ENCODE results near the gene DIAPH1.

The DIAPH1 gene

GRCh38 chr5:141484641-141485311 is 134.0 kb downstream of the DIAPH1 start, which contains the start of gene PCDHGC4:
TSS of gene PCDHGC4 (plus strand) at chr5:141485030. CDS start at chr5:141485174, 144 bp downstream.
- H3K4me3 ChIP-seq (ENCODE audit: low read depth, low read length), result no peak within 1 kb of the TSS
- no peak for TF ChIP-seq POLR2A (IDR thresholded peaks at IDR 0.05; ENCODE audit: extremely low read depth, insufficient read length)
- TF ChIP-seq MAX (IDR thresholded peaks at IDR 0.05; ENCODE audit: low read depth, low read length), result no peak
- no peak for TF ChIP-seq MYC (IDR thresholded peaks at IDR 0.05; ENCODE audit: low read depth, low read length)
- TF ChIP-seq CTCF (IDR thresholded peaks at IDR 0.05; ENCODE audit: low read depth, low read length), result no peak
- no peak for DNase-seq (ENCODE audit: low read depth)

GRCh38 chr5:141484310-141484640 is 134.5 kb downstream of the DIAPH1 start:
- no peak overlapping the region for H3K4me3 ChIP-seq (ENCODE audit: low read depth, low read length)
- DNase-seq (ENCODE audit: low read depth), result no peak

GRCh38 chr5:141483902-141484301 is 134.9 kb downstream of the DIAPH1 start:
- no peak for TF ChIP-seq MYC (IDR thresholded peaks at IDR 0.05; ENCODE audit: low read depth, low read length)
- no peak for TF ChIP-seq CTCF (IDR thresholded peaks at IDR 0.05; ENCODE audit: low read depth, low read length)
- no peak for TF ChIP-seq MAX (IDR thresholded peaks at IDR 0.05; ENCODE audit: low read depth, low read length)
- TF ChIP-seq POLR2A (IDR thresholded peaks at IDR 0.05; ENCODE audit: extremely low read depth, insufficient read length), result no peak
- H3K4me3 ChIP-seq (ENCODE audit: low read depth, low read length), result no peak overlapping the region
- DNase-seq (ENCODE audit: low read depth), result no peak

More at GRCh38 chr5:141484310-141484640, 134.5 kb downstream of the DIAPH1 start:
- TF ChIP-seq MAX (IDR thresholded peaks at IDR 0.05; ENCODE audit: low read depth, low read length) (no peak), POLR2A (IDR thresholded peaks at IDR 0.05; ENCODE audit: extremely low read depth, insufficient read length) (no peak), MYC (IDR thresholded peaks at IDR 0.05; ENCODE audit: low read depth, low read length) (no peak), CTCF (IDR thresholded peaks at IDR 0.05; ENCODE audit: low read depth, low read length) (no peak)

- peak; percentile 66 for DNase-seq (ENCODE audit: low read depth)
These were observed 139.0 kb downstream of the DIAPH1 start for GRCh38 chr5:141479776-141480175.

GRCh38 chr5:141478321-141478945 is 140.4 kb downstream of the DIAPH1 start:
- TF ChIP-seq POLR2A (IDR thresholded peaks at IDR 0.05; ENCODE audit: extremely low read depth, insufficient read length), result no peak
- TF ChIP-seq MAX (IDR thresholded peaks at IDR 0.05; ENCODE audit: low read depth, low read length), result no peak
- no peak for TF ChIP-seq MYC (IDR thresholded peaks at IDR 0.05; ENCODE audit: low read depth, low read length)
- no peak for TF ChIP-seq CTCF (IDR thresholded peaks at IDR 0.05; ENCODE audit: low read depth, low read length)
- H3K4me3 ChIP-seq (ENCODE audit: low read depth, low read length), result no peak overlapping the region
- DNase-seq (ENCODE audit: low read depth), result peak; percentile 24

More at GRCh38 chr5:141479776-141480175, 139.0 kb downstream of the DIAPH1 start:
- no peak overlapping the region for H3K4me3 ChIP-seq (ENCODE audit: low read depth, low read length)
- no peak for TF ChIP-seq POLR2A (IDR thresholded peaks at IDR 0.05; ENCODE audit: extremely low read depth, insufficient read length)
- TF ChIP-seq CTCF (IDR thresholded peaks at IDR 0.05; ENCODE audit: low read depth, low read length), result no peak
- no peak for TF ChIP-seq MYC (IDR thresholded peaks at IDR 0.05; ENCODE audit: low read depth, low read length)
- no peak for TF ChIP-seq MAX (IDR thresholded peaks at IDR 0.05; ENCODE audit: low read depth, low read length)
